Measurements from ENCODE around the gene VAC14.

Gene VAC14

GRCh38 chr16:70659953-70660671 is 140.8 kb downstream of the VAC14 start:
- in situ Hi-C loops (cut with MboI; ENCODE audit: low pct_unique_long_range_greater_than_20kb, low sequenced_read_pairs, unreplicated experiment), result no loop called here
- no peak for TF ChIP-seq CTCF (IDR thresholded peaks at IDR 0.05; ENCODE audit: extremely low read depth, insufficient read depth, missing control alignments)
- no peak for DNase-seq (ENCODE audit: low spot score)

- no peak for DNase-seq (ENCODE audit: low spot score)
- no peak for TF ChIP-seq CTCF (IDR thresholded peaks at IDR 0.05; ENCODE audit: extremely low read depth, insufficient read depth, missing control alignments)
- in situ Hi-C loops (cut with MboI; ENCODE audit: low pct_unique_long_range_greater_than_20kb, low sequenced_read_pairs, unreplicated experiment), result no loop called here
Measured at GRCh38 chr16:70659546-70659945, 141.4 kb downstream of the VAC14 start.

- no peak for DNase-seq (ENCODE audit: low spot score)
- in situ Hi-C loops (cut with MboI; ENCODE audit: low pct_unique_long_range_greater_than_20kb, low sequenced_read_pairs, unreplicated experiment), result no loop called here
Measured at GRCh38 chr16:70658921-70659320, 142.0 kb downstream of the VAC14 start.

GRCh38 chr16:70657956-70658355 is 143.0 kb downstream of the VAC14 start:
- DNase-seq (ENCODE audit: low spot score), result no peak
- in situ Hi-C loops (cut with MboI; ENCODE audit: low pct_unique_long_range_greater_than_20kb, low sequenced_read_pairs, unreplicated experiment), result no loop called here
- no peak for TF ChIP-seq CTCF (IDR thresholded peaks at IDR 0.05; ENCODE audit: extremely low read depth, insufficient read depth, missing control alignments)

More at GRCh38 chr16:70658921-70659320, 142.0 kb downstream of the VAC14 start:
- TF ChIP-seq CTCF (IDR thresholded peaks at IDR 0.05; ENCODE audit: extremely low read depth, insufficient read depth, missing control alignments), result no peak

- DNase-seq (ENCODE audit: low spot score), result no peak
- in situ Hi-C loops (cut with MboI; ENCODE audit: low pct_unique_long_range_greater_than_20kb, low sequenced_read_pairs, unreplicated experiment), result no loop called here
- TF ChIP-seq CTCF (IDR thresholded peaks at IDR 0.05; ENCODE audit: extremely low read depth, insufficient read depth, missing control alignments), result no peak
Measured at GRCh38 chr16:70656712-70657263, 144.2 kb downstream of the VAC14 start.

- no peak for TF ChIP-seq CTCF (IDR thresholded peaks at IDR 0.05; ENCODE audit: extremely low read depth, insufficient read depth, missing control alignments)
- DNase-seq (ENCODE audit: low spot score), result no peak
- in situ Hi-C loops (cut with MboI; ENCODE audit: low pct_unique_long_range_greater_than_20kb, low sequenced_read_pairs, unreplicated experiment), result no loop called here
Measured at GRCh38 chr16:70656065-70656711, 144.8 kb downstream of the VAC14 start.
